ENCODE results near the gene FBXO44.

FBXO44 gene

GRCh38 chr1:11654939-11655808 is 497 bp downstream of the FBXO44 start (continued):
- TF ChIP-seq, protein P1, sequence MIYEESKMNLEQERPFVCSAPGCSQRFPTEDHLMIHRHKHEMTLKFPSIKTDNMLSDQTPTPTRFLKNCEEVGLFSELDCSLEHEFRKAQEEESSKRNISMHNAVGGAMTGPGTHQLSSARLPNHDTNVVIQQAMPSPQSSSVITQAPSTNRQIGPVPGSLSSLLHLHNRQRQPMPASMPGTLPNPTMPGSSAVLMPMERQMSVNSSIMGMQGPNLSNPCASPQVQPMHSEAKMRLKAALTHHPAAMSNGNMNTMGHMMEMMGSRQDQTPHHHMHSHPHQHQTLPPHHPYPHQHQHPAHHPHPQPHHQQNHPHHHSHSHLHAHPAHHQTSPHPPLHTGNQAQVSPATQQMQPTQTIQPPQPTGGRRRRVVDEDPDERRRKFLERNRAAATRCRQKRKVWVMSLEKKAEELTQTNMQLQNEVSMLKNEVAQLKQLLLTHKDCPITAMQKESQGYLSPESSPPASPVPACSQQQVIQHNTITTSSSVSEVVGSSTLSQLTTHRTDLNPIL (CRISPR knock-in tag; IDR thresholded peaks at IDR 0.05; ENCODE audit: low read depth) = no peak
- TF ChIP-seq ZFP3 (CRISPR knock-in tag; IDR thresholded peaks at IDR 0.05) = no peak

GRCh38 chr1:11657654-11658053 is 3.0 kb downstream of the FBXO44 start:
- TF ChIP-seq, protein P2, sequence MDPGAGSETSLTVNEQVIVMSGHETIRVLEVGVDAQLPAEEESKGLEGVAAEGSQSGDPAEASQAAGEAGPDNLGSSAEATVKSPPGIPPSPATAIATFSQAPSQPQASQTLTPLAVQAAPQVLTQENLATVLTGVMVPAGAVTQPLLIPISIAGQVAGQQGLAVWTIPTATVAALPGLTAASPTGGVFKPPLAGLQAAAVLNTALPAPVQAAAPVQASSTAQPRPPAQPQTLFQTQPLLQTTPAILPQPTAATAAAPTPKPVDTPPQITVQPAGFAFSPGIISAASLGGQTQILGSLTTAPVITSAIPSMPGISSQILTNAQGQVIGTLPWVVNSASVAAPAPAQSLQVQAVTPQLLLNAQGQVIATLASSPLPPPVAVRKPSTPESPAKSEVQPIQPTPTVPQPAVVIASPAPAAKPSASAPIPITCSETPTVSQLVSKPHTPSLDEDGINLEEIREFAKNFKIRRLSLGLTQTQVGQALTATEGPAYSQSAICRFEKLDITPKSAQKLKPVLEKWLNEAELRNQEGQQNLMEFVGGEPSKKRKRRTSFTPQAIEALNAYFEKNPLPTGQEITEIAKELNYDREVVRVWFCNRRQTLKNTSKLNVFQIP (CRISPR knock-in tag; IDR thresholded peaks at IDR 0.05; ENCODE audit: borderline replicate concordance, low read depth) = no peak
- TF ChIP-seq RARB (CRISPR knock-in tag; IDR thresholded peaks at IDR 0.05) (no peak), ZFP30 (CRISPR knock-in tag; IDR thresholded peaks at IDR 0.05) (no peak), ZNF70 (CRISPR knock-in tag; IDR thresholded peaks at IDR 0.05) (no peak), SNAI2 (CRISPR knock-in tag; IDR thresholded peaks at IDR 0.05) (no peak), BACH2 (CRISPR knock-in tag; IDR thresholded peaks at IDR 0.05; ENCODE audit: borderline replicate concordance) (no peak), ZFP3 (CRISPR knock-in tag; IDR thresholded peaks at IDR 0.05) (no peak), ZC3H10 (CRISPR knock-in tag; IDR thresholded peaks at IDR 0.05) (no peak), ARNTL (CRISPR knock-in tag; IDR thresholded peaks at IDR 0.05; ENCODE audit: borderline replicate concordance, low read depth) (no peak), GLIS3 (CRISPR knock-in tag; IDR thresholded peaks at IDR 0.05) (no peak), ZNF565 (CRISPR knock-in tag; conservative IDR thresholded peaks at IDR 0.05; ENCODE audit: low read depth) (no peak), ZNF8 (CRISPR knock-in tag; IDR thresholded peaks at IDR 0.05) (no peak), ISL1 (CRISPR knock-in tag; IDR thresholded peaks at IDR 0.05) (no peak), TOX (CRISPR knock-in tag; IDR thresholded peaks at IDR 0.05; ENCODE audit: borderline replicate concordance) (no peak), PPARA (CRISPR knock-in tag; IDR thresholded peaks at IDR 0.05; ENCODE audit: borderline replicate concordance) (no peak), OSR1 (CRISPR knock-in tag; IDR thresholded peaks at IDR 0.05) (no peak), ESRRG (CRISPR knock-in tag; IDR thresholded peaks at IDR 0.05) (no peak), TCF4 (CRISPR knock-in tag; IDR thresholded peaks at IDR 0.05; ENCODE audit: borderline replicate concordance) (no peak)
- TF ChIP-seq, protein P1 (CRISPR knock-in tag; IDR thresholded peaks at IDR 0.05; ENCODE audit: low read depth) = no peak
- TF ChIP-seq, protein P3, sequence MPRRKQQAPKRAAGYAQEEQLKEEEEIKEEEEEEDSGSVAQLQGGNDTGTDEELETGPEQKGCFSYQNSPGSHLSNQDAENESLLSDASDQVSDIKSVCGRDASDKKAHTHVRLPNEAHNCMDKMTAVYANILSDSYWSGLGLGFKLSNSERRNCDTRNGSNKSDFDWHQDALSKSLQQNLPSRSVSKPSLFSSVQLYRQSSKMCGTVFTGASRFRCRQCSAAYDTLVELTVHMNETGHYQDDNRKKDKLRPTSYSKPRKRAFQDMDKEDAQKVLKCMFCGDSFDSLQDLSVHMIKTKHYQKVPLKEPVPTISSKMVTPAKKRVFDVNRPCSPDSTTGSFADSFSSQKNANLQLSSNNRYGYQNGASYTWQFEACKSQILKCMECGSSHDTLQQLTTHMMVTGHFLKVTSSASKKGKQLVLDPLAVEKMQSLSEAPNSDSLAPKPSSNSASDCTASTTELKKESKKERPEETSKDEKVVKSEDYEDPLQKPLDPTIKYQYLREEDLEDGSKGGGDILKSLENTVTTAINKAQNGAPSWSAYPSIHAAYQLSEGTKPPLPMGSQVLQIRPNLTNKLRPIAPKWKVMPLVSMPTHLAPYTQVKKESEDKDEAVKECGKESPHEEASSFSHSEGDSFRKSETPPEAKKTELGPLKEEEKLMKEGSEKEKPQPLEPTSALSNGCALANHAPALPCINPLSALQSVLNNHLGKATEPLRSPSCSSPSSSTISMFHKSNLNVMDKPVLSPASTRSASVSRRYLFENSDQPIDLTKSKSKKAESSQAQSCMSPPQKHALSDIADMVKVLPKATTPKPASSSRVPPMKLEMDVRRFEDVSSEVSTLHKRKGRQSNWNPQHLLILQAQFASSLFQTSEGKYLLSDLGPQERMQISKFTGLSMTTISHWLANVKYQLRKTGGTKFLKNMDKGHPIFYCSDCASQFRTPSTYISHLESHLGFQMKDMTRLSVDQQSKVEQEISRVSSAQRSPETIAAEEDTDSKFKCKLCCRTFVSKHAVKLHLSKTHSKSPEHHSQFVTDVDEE (CRISPR knock-in tag; IDR thresholded peaks at IDR 0.05) = no peak
- ATAC-seq = no peak

DNA sequence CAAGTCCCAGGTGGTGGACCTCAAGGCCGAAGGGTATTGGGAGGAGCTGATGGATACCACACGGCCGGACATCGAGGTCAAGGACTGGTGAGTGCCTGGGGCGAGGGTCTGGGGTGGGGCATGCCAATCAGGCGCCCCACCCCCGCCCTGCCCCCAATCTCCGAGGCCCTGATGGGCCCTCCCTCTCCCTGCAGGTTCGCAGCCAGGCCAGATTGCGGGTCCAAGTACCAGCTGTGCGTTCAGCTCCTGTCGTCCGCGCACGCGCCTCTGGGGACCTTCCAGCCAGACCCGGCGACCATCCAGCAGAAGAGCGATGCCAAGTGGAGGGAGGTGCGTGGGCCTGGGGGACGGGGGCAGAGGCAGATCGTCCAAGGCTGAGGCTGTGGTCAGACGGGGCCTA is 3.9 kb downstream of the FBXO44 start:
- TF ChIP-seq, protein P1 (CRISPR knock-in tag; IDR thresholded peaks at IDR 0.05; ENCODE audit: low read depth) = no peak
- TF ChIP-seq, protein P4, sequence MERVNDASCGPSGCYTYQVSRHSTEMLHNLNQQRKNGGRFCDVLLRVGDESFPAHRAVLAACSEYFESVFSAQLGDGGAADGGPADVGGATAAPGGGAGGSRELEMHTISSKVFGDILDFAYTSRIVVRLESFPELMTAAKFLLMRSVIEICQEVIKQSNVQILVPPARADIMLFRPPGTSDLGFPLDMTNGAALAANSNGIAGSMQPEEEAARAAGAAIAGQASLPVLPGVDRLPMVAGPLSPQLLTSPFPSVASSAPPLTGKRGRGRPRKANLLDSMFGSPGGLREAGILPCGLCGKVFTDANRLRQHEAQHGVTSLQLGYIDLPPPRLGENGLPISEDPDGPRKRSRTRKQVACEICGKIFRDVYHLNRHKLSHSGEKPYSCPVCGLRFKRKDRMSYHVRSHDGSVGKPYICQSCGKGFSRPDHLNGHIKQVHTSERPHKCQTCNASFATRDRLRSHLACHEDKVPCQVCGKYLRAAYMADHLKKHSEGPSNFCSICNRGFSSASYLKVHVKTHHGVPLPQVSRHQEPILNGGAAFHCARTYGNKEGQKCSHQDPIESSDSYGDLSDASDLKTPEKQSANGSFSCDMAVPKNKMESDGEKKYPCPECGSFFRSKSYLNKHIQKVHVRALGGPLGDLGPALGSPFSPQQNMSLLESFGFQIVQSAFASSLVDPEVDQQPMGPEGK (CRISPR knock-in tag; IDR thresholded peaks at IDR 0.05; ENCODE audit: borderline replicate concordance) = no peak
- TF ChIP-seq CSRNP3 (CRISPR knock-in tag; IDR thresholded peaks at IDR 0.05) = no peak
- no peak for TF ChIP-seq ISL1 (CRISPR knock-in tag; IDR thresholded peaks at IDR 0.05)
- TF ChIP-seq, protein P2 (CRISPR knock-in tag; IDR thresholded peaks at IDR 0.05; ENCODE audit: borderline replicate concordance, low read depth) = no peak
- TF ChIP-seq ZNF70 (CRISPR knock-in tag; IDR thresholded peaks at IDR 0.05) = no peak
- no peak for TF ChIP-seq SNAI2 (CRISPR knock-in tag; IDR thresholded peaks at IDR 0.05)
- no peak for TF ChIP-seq ARNTL (CRISPR knock-in tag; IDR thresholded peaks at IDR 0.05; ENCODE audit: borderline replicate concordance, low read depth)
- no peak for ATAC-seq
